GM12878 (cell line): ENCODE measurements around the gene GPR39.

Source experiments
- BCL3 ChIP-seq: IDR thresholded peaks from 2 replicates; pipeline ENCODE4 v1.6.1; 2011; ENCODE audit warnings: borderline replicate concordance, low read depth, mild to moderate bottlenecking, moderate library complexity, low read length; ENCODE audit not compliant: insufficient read depth, poor library complexity, severe bottlenecking
- CREM ChIP-seq: IDR thresholded peaks from 2 replicates; pipeline ENCODE4 v1.6.1; 2014; ENCODE audit warnings: antibody characterized with exemption, low read depth
- CTCF ChIP-seq, 3 experiments: IDR thresholded peaks in 2 of 3; conservative IDR thresholded peaks in 1 of 3; 2 replicates each; pipeline ENCODE4 v1.5.1; 2011; ENCODE audit warnings: low read depth in 3 of 3, low read length in 3 of 3, mild to moderate bottlenecking in 3 of 3, control low read depth in 2 of 3, moderate library complexity in 2 of 3, inconsistent platforms in 1 of 3, mixed read lengths in 1 of 3; ENCODE audit not compliant: control insufficient read depth in 2 of 3, insufficient read depth in 1 of 3; ENCODE audit errors: extremely low read depth in 1 of 3
- HCFC1 ChIP-seq: fragments of 150-350 bp; IDR thresholded peaks from 2 replicates; pipeline ENCODE4 v1.6.1; 2014; ENCODE audit warnings: low read length
- MYC ChIP-seq: IDR thresholded peaks from 2 replicates; pipeline ENCODE4 v1.6.1; 2011; ENCODE audit warnings: mild to moderate bottlenecking, low read length, moderate library complexity, inconsistent platforms; ENCODE audit not compliant: insufficient read depth, insufficient replicate concordance, insufficient read length, severe bottlenecking
- NKRF ChIP-seq: fragments of 450-650 bp; conservative IDR thresholded peaks from 2 replicates; pipeline ENCODE4 v1.6.1; 2017; ENCODE audit warnings: mild to moderate bottlenecking, moderate library complexity
- POLR2A ChIP-seq: IDR thresholded peaks from 2 replicates; pipeline ENCODE4 v1.6.1; 2011; ENCODE audit warnings: low read depth, mild to moderate bottlenecking, low read length
- RBBP5 ChIP-seq: fragments of 200-600 bp; sonication (generic); conservative IDR thresholded peaks from 2 replicates; pipeline ENCODE4 v1.6.1; 2016
- TF ChIP-seq, protein P1 (sequence below): IDR thresholded peaks from 2 replicates; pipeline ENCODE4 v1.6.1; 2011; ENCODE audit warnings: mild to moderate bottlenecking, low read depth, low read length, moderate library complexity; ENCODE audit not compliant: insufficient replicate concordance

DNA sequence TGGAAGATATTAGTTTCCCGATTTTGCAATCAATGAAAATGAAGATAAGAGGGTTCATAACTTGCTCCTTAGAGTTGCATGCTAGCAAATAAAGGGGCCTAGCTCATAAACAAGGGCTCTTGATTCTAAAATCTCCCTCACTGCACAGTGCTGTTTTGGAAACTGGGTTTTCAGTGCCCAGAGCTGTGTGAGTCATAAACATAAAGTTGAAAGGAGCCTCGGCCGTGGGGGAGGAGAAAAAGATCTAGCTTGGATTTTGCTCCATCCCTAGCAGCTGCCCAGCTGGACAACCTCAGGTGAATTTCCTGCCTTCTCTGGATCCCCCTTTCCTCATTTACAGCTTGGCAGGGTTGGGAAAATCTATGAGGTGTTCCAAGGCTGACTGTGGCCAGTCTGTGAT, 210.9 kb downstream of the GPR39 start:
- no peak for TF ChIP-seq CTCF (IDR thresholded peaks at IDR 0.05 in 2 of 3, conservative IDR thresholded peaks at IDR 0.05 in 1 of 3; ENCODE audit: control insufficient read depth in 2 of 3, extremely low read depth in 1 of 3, insufficient read depth in 1 of 3, low read depth in 3 of 3, low read length in 3 of 3)
- no peak for TF ChIP-seq POLR2A
- no peak for TF ChIP-seq HCFC1
- TF ChIP-seq NKRF: no peak
- no peak for TF ChIP-seq BCL3
- TF ChIP-seq CREM: no peak
- no peak for TF ChIP-seq MYC
- TF ChIP-seq, protein P1, sequence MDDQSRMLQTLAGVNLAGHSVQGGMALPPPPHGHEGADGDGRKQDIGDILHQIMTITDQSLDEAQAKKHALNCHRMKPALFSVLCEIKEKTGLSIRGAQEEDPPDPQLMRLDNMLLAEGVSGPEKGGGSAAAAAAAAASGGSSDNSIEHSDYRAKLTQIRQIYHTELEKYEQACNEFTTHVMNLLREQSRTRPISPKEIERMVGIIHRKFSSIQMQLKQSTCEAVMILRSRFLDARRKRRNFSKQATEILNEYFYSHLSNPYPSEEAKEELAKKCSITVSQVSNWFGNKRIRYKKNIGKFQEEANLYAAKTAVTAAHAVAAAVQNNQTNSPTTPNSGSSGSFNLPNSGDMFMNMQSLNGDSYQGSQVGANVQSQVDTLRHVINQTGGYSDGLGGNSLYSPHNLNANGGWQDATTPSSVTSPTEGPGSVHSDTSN: no peak
- TF ChIP-seq RBBP5: no peak
